ENCODE results near the gene KRT13.

DNA sequence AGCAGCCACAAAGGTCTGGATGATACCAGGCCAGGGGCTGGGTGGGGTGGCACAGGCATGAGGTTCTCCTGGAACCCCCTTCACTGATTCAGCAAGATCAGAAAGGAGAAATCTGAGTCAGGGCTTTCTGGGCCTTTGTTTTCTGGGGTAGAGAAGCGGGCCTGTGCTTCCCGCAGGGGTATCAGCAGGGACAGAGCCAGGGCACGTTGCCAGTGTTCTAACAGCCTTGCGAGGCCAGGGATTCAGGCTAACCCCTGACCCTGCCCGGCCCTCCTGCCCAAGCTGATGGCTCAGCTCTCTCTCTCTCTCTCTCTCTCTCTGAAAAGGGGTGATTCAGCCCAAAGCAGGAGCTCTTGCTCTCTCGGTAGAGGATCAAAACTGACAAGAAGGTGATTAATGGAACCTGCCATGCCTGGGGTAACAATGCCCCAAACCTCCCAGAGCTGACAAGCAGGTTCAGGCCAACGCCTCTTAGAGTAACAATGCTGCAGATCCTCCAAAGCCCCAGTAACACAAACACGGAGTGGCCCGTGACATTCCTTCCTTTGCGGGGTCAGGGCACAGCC, 2.0 kb upstream of the KRT13 start:
- TF ChIP-seq, protein P1, sequence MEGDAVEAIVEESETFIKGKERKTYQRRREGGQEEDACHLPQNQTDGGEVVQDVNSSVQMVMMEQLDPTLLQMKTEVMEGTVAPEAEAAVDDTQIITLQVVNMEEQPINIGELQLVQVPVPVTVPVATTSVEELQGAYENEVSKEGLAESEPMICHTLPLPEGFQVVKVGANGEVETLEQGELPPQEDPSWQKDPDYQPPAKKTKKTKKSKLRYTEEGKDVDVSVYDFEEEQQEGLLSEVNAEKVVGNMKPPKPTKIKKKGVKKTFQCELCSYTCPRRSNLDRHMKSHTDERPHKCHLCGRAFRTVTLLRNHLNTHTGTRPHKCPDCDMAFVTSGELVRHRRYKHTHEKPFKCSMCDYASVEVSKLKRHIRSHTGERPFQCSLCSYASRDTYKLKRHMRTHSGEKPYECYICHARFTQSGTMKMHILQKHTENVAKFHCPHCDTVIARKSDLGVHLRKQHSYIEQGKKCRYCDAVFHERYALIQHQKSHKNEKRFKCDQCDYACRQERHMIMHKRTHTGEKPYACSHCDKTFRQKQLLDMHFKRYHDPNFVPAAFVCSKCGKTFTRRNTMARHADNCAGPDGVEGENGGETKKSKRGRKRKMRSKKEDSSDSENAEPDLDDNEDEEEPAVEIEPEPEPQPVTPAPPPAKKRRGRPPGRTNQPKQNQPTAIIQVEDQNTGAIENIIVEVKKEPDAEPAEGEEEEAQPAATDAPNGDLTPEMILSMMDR (IDR thresholded peaks at IDR 0.05): no peak
- no peak for TF ChIP-seq POLR2A (IDR thresholded peaks at IDR 0.05)

All from uterus (tissue), 2 donors.